ENCODE measurements around the gene TEX51.

GRCh38 chr2:126888046-126888445, 10.6 kb upstream of the TEX51 start:
- TF ChIP-seq CTCF (IDR thresholded peaks at IDR 0.05) (no peak), POLR2A (IDR thresholded peaks at IDR 0.05) (no peak), POLR2AphosphoS5 (IDR thresholded peaks at IDR 0.05) (no peak), EP300 (IDR thresholded peaks at IDR 0.05) (no peak)
